Fibroblast of gingiva (primary cell): ENCODE data around the gene CEP41.
A peak's percentile ranks its signal among the peaks of the same experiment; 100 is the strongest.

ENCODE experiments used
- DNase-seq: peaks from one replicate; pipeline ENCODE4 v3.0.0-alpha.2; 2011; ENCODE audit warnings: low read depth

Gene CEP41

GRCh38 chr7:130440527-130441365 is at the start of gene CEP41:
Gene CEP41 (minus strand): TSS chr7:130441016. CDS start chr7:130440966, 50 bp downstream.
- peak; percentile 95 for DNase-seq

- DNase-seq, result no peak
Measured at GRCh38 chr7:130490311-130490791, 49.5 kb upstream of the CEP41 start.

- DNase-seq, result no peak
Measured at GRCh38 chr7:130489140-130489983, 48.5 kb upstream of the CEP41 start.

- no peak for DNase-seq
Measured at GRCh38 chr7:130488392-130489139, 47.8 kb upstream of the CEP41 start.

GRCh38 chr7:130486954-130487436 is 46.2 kb upstream of the CEP41 start:
- no peak for DNase-seq

- DNase-seq, result no peak
Measured at GRCh38 chr7:130486114-130486953, 45.5 kb upstream of the CEP41 start.

- no peak for DNase-seq
Measured at GRCh38 chr7:130485734-130486113, 44.9 kb upstream of the CEP41 start.

GRCh38 chr7:130483031-130483430 is 42.2 kb upstream of the CEP41 start:
- no peak for DNase-seq

GRCh38 chr7:130481898-130482297 is 41.1 kb upstream of the CEP41 start:
- no peak for DNase-seq

GRCh38 chr7:130479716-130480400 is 39.0 kb upstream of the CEP41 start:
- DNase-seq, result no peak

- DNase-seq, result no peak
Measured at GRCh38 chr7:130478991-130479390, 38.2 kb upstream of the CEP41 start.

GRCh38 chr7:130476297-130477150 is 35.7 kb upstream of the CEP41 start:
- no peak for DNase-seq

GRCh38 chr7:130475776-130476175 is 35.0 kb upstream of the CEP41 start:
- DNase-seq, result no peak

- DNase-seq, result no peak
Measured at GRCh38 chr7:130473876-130474275, 33.1 kb upstream of the CEP41 start.

- DNase-seq, result no peak
Measured at GRCh38 chr7:130473289-130473688, 32.5 kb upstream of the CEP41 start.

- no peak for DNase-seq
Measured at GRCh38 chr7:130471974-130472373, 31.2 kb upstream of the CEP41 start.

GRCh38 chr7:130468612-130469011 is 27.8 kb upstream of the CEP41 start:
- no peak for DNase-seq

GRCh38 chr7:130463553-130464434 is 23.0 kb upstream of the CEP41 start:
- no peak for DNase-seq

GRCh38 chr7:130461272-130461671 is 20.5 kb upstream of the CEP41 start:
- DNase-seq, result no peak
